Left forelimb (tissue), 1 donor: ENCODE data around the gene RPRD1A.
A peak's percentile ranks its signal among the peaks of the same experiment; 100 is the strongest.
"Not testable (repeated sequence)": the region's sequence is repeated elsewhere in the genome, so short reads cannot be mapped to it uniquely, and the experiment has no call there.

Experiments
- DNase-seq: peaks from one replicate; pipeline ENCODE4 v3.0.0-alpha.2; 2018; ENCODE audit warnings: low spot score

RPRD1A gene

DNA sequence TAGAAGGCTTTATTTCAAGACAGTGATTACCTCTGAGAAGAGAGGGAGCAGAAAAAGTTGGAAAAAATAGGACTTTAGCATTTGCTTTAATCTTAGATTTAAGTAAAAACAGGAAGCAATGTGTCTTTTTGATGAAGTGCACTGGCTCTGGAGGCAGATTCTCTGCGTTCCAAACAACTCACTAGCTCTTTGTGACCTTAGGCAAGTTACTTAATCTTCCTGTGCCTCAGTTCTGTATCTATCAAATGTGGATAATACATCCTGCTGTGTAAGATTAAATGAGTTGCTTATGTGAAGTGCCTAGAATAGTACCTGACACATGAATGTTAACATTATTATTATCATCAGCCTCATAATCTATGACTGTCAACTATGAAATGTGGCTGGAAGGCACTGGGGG, 42.3 kb downstream of the RPRD1A start:
- no peak for DNase-seq

DNA sequence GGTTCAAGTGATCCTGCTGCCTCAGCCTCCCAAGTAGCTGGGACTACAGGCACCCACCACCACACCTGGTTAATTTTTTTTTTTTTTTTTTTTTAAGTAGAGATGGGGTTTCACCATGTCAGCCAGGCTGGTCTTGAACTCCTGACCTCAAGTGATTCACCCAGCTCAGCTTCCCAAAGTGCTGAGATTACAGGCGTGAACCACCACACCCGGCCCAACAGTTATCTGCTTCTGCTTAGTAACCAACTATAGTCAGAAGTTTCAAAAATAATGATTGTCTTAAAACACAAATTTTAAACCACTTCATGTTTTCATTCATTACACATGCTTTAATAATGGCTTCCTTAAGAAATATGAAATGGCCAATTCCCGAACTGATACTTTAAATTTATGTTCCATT, 43.1 kb downstream of the RPRD1A start:
- not testable (repeated sequence) for DNase-seq

DNA sequence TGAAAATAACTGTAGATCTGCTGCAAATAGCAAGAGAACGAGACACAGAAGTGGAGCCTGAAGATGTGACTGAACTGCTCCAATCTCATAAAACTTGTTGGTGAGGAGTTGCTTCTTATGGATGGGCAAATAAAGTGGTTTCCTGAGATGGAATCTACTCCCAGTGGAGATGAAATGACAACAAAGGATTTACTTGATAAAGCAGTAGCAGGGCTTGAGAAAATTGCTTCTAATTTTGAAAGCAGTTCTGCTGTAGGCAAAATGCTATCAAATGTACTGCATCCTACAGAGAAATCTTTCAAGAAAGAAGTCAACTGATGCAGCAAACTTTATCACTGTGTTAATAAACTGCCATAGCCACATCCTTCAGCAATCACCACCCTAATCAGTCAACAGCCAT, 44.0 kb downstream of the RPRD1A start:
- DNase-seq, result no peak

DNA sequence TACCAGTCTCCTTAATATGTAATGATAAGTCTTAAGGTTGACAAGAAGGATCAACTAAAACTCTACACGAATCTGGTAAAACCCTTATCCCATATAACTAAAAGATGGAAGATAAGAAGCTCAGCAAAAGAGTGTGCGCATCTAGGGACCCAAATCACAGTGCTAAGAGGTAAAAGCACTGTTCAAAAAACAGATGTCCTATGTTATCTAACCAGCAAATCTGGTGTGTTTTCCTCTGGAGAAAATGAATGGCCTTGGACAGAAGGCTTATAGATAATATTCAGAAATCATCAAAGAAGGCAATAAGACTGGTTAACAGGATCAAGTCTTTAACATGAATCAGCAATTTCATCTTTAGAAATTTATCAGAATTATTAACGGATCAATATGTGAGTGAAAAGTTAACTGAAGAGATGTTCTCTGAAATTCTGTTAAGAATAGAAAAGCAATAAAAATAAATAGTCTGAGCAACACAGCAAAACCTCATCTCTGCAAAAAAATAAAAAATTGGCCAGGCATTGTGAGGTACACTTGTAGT, 47.1 kb downstream of the RPRD1A start:
- no peak for DNase-seq

DNA sequence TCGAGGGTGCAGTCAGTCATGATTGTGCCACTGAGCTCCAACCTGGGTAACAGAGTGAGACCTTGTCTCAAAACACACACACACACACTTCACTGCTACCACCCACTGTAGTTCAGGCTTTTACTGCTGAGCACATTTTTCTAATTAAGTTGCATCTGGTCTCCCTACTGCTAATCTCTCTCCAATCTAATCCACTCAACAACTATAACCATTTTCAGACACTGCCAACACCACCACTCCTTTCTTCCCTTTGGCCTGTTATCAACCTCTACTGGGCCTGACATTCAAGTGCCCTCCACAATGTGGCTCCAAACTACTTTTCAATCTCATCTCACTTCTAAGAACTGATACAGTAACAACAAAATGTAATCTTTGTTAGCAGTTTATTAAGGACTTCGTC, 50.1 kb downstream of the RPRD1A start:
- no peak for DNase-seq

DNA sequence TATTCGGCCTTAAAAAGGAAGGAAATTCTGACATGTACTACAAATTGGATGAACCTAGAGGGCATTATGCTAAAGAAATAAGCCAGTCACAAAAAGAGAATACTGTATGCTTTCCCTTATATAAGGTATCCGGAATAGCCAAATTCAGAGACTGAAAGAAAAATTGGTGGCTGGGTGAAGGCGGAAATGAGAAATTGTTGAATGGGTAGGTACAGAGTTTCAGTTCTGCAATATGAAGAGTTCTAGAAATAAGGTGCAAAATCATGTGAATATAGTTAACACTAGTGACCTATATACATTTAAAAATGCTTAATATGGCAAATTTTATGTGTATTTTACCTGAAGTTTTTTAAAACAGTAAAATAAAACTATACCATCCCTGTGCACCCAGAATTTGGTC, 51.7 kb downstream of the RPRD1A start:
- DNase-seq, result no peak

DNA sequence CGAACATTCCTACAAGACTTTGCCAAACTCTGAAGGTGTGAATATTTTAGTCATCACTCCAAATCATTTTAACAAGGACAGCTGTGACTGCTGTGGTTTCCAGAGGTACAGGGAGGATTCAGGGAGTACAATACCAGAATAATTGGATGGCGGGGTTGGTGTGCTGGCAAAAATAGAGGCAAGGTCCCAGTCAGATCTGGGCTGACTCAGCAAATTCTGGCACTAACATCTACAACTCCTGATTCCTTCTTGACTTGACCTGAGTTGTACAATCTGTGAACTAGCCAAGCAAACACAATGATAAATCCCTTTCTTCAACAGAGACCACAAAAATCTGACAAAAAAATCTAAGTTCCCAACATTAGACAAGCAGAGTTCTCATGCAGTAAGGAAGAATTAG, 54.5 kb downstream of the RPRD1A start:
- DNase-seq, result no peak

DNA sequence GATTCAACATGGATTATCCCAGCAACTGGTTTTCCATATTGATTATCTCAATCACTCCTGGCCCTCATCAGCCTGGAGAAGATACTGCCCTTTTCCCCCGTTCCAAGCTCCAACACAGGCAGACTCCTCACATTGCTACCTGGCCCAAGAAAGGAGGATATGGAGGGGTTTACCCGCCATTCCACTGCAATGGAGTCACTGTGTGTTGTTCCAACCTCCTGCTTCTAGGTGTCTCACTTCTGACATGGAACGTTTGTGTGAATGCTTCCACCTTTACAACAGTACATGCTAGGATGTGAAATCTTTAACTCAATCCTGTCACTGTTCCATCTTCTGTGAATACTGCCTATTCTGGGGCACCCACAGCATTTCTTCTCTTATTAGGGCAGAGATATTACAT, 58.1 kb downstream of the RPRD1A start:
- no peak for DNase-seq

DNA sequence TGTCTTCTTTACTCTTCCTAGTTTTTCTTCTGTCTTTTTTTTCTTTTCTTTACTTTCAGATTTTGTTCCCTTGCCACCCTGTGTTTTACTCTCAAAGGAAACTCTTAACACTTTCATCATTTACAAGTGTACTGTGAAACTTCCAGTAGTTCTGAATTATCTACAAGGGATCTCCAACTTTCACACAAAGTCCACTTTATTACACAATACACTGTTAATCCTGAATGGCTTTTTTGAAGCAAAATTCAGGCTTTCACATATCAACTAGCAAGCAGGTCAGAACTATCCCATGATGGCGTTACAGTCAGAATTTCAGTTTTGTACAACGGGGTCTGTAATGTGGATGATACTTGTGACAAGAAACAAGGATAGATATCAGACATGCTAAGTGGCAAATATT, 60.4 kb downstream of the RPRD1A start:
- no peak for DNase-seq

DNA sequence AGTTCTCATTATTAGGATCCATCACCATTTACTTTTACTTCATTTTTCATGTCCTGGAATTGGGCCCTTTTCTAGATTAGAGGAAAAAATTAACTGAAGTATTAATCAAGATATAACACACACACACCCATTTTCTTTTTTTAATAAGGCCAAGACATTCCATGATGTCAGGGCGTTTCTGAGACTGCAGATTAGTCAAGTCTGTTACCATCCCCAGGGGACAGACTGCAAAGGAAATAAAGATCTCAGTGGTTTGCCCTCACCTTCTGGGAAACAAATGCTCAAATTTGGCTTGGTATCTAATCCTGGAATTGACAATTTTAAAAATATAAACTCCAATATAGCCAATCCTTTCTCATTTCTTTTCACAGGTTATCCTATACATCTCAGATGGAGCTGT, 67.4 kb downstream of the RPRD1A start:
- DNase-seq, result no peak

DNA sequence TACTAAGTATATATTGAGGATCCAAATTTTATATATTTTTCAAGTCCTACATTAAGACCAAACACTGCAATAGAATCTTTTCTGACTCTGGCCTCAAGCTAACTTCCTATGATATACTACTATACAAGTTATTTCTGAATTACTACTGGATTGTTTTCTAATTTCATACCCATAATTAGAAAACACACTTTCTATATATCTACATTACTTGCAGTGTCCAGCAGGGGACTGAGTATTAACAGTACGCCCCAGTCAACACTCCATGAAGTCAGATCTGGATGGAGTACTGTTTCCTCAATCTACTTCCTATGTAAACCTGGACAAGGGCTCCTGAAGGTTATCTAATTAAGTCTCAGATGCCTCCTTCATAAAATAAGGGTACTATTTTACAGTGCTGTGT, 68.4 kb downstream of the RPRD1A start:
- no peak for DNase-seq

DNA sequence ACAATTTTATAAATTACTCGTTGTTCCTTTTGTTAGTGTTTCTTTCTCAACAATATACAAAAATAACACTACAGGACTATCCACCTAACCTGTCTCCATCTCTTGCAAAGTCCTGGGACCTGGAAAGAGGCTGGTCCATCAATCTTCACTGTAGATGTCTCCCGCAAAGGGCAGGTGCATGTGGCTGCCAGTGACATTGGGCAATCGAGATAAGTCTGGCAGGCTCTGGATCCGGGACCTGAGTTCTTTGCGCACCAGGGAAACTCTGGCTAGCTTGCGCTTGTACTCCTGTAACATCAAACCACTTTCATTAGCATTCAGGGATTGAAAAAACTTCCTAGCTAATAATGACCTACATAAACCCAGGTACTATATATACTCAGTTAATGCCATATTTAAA, 74.3 kb downstream of the RPRD1A start:
- DNase-seq, result no peak

DNA sequence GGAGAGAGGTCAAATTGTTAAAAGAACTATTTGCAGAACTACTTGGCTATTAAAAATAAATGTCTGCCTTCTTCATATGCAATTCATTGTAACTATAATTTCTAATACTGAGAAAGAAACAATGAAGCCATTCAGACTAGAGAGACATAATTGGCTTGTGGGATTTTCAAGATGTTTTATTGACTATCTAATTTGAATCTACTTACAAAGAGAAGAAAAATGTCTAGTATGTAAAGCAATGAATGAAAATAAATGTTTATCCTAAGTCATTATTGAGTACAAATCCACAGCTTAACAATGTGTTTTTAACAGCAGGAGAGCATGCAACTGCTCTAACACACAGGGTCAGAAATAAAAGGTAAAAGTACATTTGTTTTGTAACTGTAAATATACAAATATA, 75.7 kb downstream of the RPRD1A start:
- no peak for DNase-seq

DNA sequence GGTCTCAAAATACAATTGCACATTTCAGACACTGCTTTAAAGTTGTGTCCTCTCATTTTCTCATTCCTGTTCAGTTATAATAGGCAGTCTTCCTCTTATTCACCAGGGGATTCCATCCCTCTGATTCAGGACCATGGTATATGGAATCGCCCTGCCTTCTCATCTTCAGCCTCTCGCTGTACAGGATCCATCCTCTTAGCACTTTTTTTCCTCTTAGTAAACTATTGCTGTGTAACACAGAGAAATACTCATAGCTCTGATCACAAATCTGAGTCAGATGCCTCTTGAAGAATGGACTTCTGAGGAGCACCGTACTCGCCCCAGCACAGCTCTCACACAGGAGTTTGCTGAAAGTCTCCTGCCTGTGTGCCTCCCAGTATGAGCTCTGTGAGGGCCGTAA, 83.5 kb downstream of the RPRD1A start:
- no peak for DNase-seq

DNA sequence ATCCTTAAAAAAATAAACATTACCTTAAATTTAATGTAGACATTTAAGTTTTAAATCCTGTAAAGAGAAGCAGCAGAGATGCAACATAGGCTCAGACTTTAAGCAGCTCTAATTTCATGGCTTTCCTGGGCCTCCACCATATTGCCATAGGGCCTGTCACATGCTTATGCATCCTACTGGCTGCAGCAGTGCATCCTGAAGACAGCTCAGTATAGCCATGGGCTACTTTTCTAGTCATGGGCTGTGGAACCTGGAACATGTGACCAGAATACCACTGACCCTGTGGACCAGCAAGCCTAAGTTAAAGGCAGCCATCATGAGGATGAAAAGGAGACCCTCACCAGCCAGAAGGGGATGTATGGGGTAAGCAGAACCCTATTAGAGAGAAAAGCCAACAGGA, 84.2 kb downstream of the RPRD1A start:
- no peak for DNase-seq

DNA sequence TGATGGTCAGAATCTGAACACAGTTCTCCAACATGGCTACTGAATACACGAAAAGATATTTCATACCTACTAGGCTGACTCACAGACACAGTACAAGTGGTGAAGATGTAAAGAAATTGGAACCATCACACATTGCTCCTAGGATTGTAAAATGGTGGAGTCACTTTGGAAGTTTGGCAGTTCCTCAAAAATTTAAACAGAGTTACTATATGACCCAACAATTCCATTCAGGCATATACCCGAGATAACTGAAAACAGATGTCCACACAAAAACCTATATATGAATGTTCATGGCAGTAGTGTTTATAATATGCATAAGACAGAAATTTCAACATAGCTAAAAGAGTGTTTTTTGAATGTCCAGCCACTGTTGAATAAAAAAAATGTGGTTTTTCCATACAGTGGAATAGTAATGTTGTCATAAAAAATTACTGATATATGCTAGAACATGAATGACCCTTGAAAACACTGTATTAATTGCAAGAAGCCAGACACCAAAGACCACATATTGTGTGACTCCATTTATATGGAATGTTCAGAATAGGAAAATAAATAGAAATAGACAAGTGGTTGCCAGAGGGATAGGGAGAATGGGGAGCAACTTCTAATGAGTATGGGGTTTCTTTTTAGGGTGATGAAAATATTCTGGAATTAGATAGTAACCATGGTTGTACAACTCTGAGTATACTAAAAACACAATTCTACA, 84.8 kb downstream of the RPRD1A start:
- DNase-seq, result no peak

DNA sequence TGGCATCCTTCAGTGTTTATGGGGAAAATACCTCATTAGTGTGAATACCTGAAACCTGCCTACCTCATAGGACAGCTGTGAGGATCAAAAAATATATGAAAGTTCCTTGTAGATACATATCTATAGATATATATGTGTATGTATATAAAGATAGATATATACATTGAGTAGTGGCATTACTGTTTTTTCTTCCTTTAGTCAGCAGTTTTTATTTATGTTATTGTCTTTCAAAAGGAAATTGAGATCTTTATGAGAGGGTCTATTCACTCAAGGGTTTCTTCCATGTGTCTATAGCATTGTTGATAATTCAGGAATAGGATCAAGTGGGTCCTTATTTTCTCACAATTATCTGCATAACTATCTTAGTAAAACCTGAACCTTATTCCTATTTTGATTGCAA, 88.2 kb downstream of the RPRD1A start:
- no peak for DNase-seq

DNA sequence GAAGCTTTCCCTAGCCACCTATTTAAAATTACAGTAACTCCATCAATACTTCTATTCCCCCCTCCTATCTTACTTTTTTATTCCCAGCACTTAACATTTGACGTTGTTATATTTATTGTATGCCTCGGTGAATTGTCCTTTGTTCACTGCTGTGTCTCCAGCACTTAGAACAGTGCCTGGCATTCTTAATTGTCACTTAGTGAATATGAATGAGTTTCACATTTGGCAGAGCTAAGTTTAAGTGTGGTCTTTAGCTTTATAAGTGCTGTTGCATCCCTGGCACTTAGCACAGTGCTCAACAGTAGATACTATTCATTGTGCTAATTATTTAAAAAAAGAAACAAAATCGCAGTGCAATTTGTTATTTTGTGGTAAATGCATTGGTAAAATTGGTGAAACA, 93.2 kb downstream of the RPRD1A start:
- no peak for DNase-seq

DNA sequence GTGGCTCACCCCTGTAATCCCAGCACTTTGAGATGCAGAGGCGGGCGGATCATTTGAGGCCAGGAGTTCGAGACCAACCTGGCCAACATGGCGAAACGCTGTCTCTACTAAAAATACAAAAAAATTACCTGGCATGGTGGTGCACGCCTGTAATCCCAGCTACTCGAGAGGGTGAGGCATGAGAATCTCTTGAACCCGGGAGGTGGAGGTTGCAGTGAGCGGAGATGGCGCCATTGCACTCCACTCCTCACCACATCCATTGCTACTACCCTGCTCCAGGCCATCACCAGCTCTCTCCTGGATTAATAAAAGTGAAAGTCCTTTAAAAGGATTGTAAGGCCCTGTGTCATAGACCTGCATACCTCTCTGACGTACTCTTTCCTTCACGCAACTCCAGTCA, 93.7 kb downstream of the RPRD1A start:
- DNase-seq, result no peak

DNA sequence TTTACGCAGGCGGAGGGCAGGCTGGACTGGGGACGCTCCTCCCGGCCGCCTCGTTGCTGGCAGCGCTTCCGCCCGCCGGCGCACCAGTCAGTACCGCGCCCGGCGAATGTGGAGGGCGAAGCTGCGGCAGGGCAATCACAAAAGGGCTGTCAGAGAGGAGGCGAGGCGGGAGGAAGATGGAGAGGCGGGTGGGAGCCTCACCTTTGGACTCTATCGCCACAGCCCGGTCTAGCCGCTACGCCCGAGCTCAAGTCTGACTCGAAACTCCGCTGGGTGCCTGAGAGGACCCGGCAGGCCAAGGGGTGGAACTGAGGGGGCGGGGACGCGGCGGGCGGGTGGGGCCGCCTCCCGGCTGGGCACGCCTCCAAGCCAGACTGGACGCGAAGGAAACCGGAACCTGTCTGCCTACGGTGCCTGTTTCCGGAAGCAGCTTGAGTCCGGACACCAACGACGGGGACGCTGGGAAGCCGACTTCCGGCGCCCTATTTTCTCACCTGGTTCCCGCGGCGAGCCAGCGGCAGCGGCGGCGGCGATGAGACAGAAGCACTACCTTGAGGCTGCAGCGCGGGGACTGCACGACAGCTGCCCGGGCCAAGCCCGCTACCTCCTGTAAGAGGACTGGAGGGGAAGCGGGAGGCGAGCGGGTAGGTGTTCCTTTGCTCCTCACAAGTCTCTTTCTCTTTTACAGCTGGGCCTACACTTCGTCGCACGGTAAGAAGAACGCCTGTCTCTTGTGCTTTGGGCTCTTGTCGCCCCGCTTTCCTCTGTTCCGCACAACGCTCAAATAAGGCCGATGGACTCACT, 95.0 kb downstream of the RPRD1A start, which contains the start of gene RMP24:
RMP24 (plus strand) TSS at position 483 of the 804 bp plus-strand sequence.
- peak; percentile 97 for DNase-seq

DNA sequence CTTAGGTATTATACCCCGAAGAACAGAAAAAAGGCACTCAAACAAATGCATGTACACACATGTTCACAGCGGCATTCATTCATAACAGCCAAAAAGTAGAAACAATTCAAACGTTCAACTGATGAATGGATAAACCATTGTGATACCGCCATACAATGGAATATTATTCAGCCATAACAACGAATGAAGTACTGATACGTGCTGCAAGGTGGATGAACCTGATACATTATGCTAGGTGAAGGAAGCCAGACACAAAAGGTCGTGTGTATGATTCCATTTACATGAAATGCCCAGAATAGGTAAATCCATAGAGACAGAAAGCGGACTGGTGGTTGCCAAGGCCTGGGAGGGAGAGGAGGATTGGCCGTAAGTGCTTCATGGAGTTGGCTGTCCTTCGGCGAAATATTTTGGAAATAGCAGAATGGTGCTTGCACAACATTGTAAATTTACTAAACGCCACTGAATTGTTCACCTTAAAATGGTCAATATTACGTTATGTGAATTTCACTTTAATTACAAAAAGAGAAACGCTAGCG, 95.6 kb downstream of the RPRD1A start:
- no peak for DNase-seq

DNA sequence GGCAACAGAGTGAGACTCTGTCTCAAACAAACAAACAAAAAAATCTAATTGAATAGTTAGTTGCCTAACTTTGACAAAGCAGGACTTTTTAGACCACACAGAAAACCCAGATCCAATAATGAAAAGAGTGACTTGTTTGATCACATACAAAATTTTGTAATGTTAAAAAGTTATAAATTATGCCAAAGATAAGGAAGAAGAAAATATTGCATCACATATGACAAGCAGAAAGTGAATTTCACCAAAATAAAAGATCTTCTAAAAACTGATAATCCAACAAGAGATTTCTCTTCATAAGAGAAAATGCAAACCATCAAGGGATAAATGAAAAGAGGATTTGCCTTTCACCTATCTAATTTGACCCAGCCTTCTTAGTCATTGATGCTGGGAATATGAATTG, 97.7 kb downstream of the RPRD1A start:
- DNase-seq, result no peak

DNA sequence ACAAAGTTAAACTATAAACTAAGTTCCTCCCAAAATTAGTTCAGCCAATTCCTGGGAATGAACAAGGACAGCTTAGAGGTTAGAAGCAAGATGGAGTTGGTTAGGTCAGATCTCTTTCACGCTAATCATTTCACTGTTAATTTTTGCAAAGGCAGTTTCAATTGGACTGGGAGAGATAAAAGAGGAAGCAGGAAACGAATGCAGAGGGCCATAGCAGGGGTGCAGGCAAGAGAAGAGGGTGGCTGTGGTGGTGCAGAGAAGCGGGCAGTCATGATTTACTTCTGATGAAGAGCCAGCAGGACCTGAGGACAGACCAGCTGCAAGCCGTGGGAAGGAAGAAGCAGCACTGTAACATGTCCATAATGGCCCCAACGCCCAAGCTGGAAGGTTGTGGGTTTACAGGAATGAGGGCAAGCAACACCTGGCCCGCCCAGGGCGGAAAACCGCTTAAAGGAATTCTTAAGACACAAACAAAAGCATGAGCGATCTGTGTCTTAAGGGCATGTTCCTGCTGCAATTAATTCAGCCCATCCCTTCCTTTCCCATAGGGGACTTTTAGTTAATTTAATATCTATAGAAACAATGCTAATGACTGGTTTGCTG, 99.0 kb downstream of the RPRD1A start:
- no peak for DNase-seq
